Measurements from ENCODE around the gene YPEL2.
"Not testable (repeated sequence)": the region's sequence is repeated elsewhere in the genome, so short reads cannot be mapped to it uniquely, and the experiment has no call there.

YPEL2 gene

GRCh38 chr17:59396134-59396826, 64.8 kb downstream of the YPEL2 start:
- DNase-seq (ENCODE audit: low read depth, low spot score): no peak
- H3K4me3 ChIP-seq (ENCODE audit: low read length): no peak overlapping the region

GRCh38 chr17:59397316-59398073, 66.0 kb downstream of the YPEL2 start:
- DNase-seq (ENCODE audit: low read depth, low spot score): no peak
- H3K4me3 ChIP-seq (ENCODE audit: low read length): no peak overlapping the region

- no peak overlapping the region for H3K4me3 ChIP-seq (ENCODE audit: low read length)
- DNase-seq (ENCODE audit: low read depth, low spot score): no peak
These were observed 68.5 kb downstream of the YPEL2 start for GRCh38 chr17:59399914-59400313.

- H3K4me3 ChIP-seq (ENCODE audit: low read length): no peak overlapping the region
- DNase-seq (ENCODE audit: low read depth, low spot score): no peak
These were observed 69.4 kb downstream of the YPEL2 start for GRCh38 chr17:59400858-59401257.

GRCh38 chr17:59401274-59401673, 69.8 kb downstream of the YPEL2 start:
- H3K4me3 ChIP-seq (ENCODE audit: low read length): no peak overlapping the region
- no peak for DNase-seq (ENCODE audit: low read depth, low spot score)

- no peak overlapping the region for H3K4me3 ChIP-seq (ENCODE audit: low read length)
- no peak for DNase-seq (ENCODE audit: low read depth, low spot score)
These were observed 70.3 kb downstream of the YPEL2 start for GRCh38 chr17:59401725-59402124.

GRCh38 chr17:59402760-59403159, 71.3 kb downstream of the YPEL2 start:
- H3K4me3 ChIP-seq (ENCODE audit: low read length): no peak overlapping the region
- no peak for DNase-seq (ENCODE audit: low read depth, low spot score)

GRCh38 chr17:59404471-59404870, 73.0 kb downstream of the YPEL2 start:
- DNase-seq (ENCODE audit: low read depth, low spot score): no peak
- no peak overlapping the region for H3K4me3 ChIP-seq (ENCODE audit: low read length)

- DNase-seq (ENCODE audit: low read depth, low spot score): no peak
- H3K4me3 ChIP-seq (ENCODE audit: low read length): no peak overlapping the region
These were observed 74.7 kb downstream of the YPEL2 start for GRCh38 chr17:59405944-59406705.

GRCh38 chr17:59406808-59407381, 75.4 kb downstream of the YPEL2 start:
- DNase-seq (ENCODE audit: low read depth, low spot score): no peak
- no peak overlapping the region for H3K4me3 ChIP-seq (ENCODE audit: low read length)

GRCh38 chr17:59409336-59410048, 78.0 kb downstream of the YPEL2 start:
- no peak overlapping the region for H3K4me3 ChIP-seq (ENCODE audit: low read length)
- DNase-seq (ENCODE audit: low read depth, low spot score): no peak

- no peak for DNase-seq (ENCODE audit: low read depth, low spot score)
- no peak overlapping the region for H3K4me3 ChIP-seq (ENCODE audit: low read length)
These were observed 78.6 kb downstream of the YPEL2 start for GRCh38 chr17:59410049-59410437.

- not testable (repeated sequence) for DNase-seq (ENCODE audit: low read depth, low spot score)
These were observed 81.0 kb downstream of the YPEL2 start for GRCh38 chr17:59412431-59412830.

GRCh38 chr17:59413014-59413766, 81.7 kb downstream of the YPEL2 start:
- no peak overlapping the region for H3K4me3 ChIP-seq (ENCODE audit: low read length)
- no peak for DNase-seq (ENCODE audit: low read depth, low spot score)

More at GRCh38 chr17:59412431-59412830, 81.0 kb downstream of the YPEL2 start:
- H3K4me3 ChIP-seq (ENCODE audit: low read length): not testable (repeated sequence)

- no peak overlapping the region for H3K4me3 ChIP-seq (ENCODE audit: low read length)
- DNase-seq (ENCODE audit: low read depth, low spot score): no peak
These were observed 83.9 kb downstream of the YPEL2 start for GRCh38 chr17:59415397-59415796.

- no peak overlapping the region for H3K4me3 ChIP-seq (ENCODE audit: low read length)
- no peak for DNase-seq (ENCODE audit: low read depth, low spot score)
These were observed 84.7 kb downstream of the YPEL2 start for GRCh38 chr17:59416184-59416583.

- H3K4me3 ChIP-seq (ENCODE audit: low read length): no peak overlapping the region
- no peak for DNase-seq (ENCODE audit: low read depth, low spot score)
These were observed 86.0 kb downstream of the YPEL2 start for GRCh38 chr17:59417452-59417851.

GRCh38 chr17:59418732-59419166, 87.3 kb downstream of the YPEL2 start:
- H3K4me3 ChIP-seq (ENCODE audit: low read length): no peak overlapping the region
- DNase-seq (ENCODE audit: low read depth, low spot score): no peak
